T1000 (cell line): ENCODE measurements around the gene IFI16.
"Not testable (repeated sequence)": the region's sequence is repeated elsewhere in the genome, so short reads cannot be mapped to it uniquely, and the experiment has no call there.

Source experiments
- DNase-seq: peaks from one replicate; lab custom pipeline; 2025; ENCODE audit warnings: mixed read lengths; lab: John Stamatoyannopoulos, UW

The IFI16 gene

DNA sequence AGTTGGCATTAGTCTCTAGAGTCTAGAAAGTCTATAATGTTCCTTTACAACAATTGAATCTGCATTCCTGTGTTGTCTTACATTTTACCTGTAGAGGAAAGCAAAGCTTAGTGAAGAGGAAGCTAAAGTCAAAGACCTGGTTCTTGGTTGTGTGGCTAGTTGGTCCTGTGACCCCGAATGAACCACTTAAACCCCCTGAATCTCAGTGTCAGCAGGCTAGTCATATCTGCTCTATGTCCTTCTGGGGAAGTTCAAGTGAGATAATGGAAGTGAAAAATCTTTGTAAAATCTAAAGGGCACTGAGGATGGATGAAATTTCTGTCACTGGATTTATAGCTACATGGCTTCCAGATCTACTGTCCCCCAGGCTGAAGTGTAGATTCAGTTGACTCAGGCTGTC lies 90.9 kb downstream of the IFI16 start:
- no peak for DNase-seq

DNA sequence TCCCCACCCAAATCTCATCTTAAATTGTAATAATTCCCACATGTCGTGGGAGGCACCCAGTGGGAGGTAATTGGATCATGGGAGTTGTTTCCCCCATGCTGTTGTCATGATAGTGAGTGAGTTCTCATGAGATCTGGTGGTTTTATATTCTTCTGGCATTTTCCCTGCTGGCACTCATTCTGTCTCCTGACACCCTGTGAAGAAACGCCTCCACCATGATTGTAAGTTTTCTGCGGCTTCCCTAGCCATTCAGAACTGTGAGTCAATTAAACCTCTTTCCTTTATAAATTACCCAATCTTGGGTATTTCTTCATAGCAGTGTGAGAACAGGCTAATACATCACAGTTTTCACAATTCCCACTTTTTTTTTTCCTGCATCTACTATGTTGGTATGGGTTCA lies 93.3 kb downstream of the IFI16 start:
- DNase-seq = not testable (repeated sequence)
